ENCODE measurements around the gene NT5M. TPM values are rescaled to one million over a fixed set of nuclear protein-coding genes. Genes with fewer than 3 reads are reported as not detected.
A peak's percentile ranks its signal among the peaks of the same experiment; 100 is the strongest.

NT5M gene
- total and polyA plus RNA-seq, 4 experiments from 2014 or later: 0.37 to 2.9 (median 2.0) TPM

DNA sequence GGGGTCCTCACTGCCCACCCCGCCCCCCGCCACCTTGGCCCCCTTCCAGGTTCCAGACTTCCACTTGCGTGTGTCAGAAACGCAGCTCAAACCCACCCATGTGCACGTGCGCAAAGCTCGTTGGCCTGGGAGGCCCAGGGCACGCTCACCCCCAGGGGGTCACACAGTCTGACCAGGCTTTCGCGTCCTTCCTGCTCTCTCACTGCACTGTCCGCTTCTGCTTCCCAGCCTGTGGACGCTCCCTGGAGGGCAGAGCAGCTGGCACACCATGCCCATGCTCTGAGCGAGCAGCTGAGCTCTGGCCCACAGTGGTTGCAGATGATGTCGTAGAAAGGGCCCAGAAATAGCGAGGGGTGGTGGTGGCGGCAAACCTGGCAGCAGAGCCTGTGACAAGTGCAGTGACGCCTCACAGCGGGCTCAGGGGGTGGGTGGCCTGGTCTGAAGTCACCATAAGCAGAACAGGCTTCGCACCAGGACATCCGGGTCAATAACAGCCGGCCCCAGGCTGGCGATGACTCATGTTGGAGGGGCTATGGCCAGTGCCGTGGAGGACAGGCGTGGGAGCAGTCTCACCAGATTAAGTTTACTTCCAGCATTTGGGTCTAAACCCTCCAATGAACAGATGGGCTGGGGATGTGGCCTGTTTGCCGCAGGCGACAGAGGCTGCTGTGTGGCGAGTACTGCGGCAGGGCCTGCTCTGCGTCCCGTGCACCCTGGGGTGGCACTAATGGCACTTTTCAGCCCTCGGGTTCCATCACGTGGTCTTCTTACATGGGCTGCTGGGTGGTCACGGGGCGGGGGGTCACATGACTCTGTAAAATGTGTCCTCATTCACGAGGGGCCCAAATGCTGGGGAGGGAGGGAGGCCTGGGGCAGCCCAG is 49.0 kb downstream of the NT5M start:
- no peak overlapping the region for H3K4me3 Mint-ChIP-seq
- peaks cover 0 to 7% (median 1%) of the 10 kb centered on the region in 4 donors for H3K4me1 Mint-ChIP-seq
- CTCF ChIA-PET (ENCODE audit: partially characterized antibody): interaction anchor here (0.7 to 3.1 kb wide), 2 partner anchors 145 to 289 kb away, joined by 3 to 18 read pairs; no protein-coding TSS in a partner anchor
- H3K36me3 Mint-ChIP-seq: no peaks in the 10 kb centered on the region
- Histone ChIP-seq H3K4me1 (ENCODE audit: insufficient read depth, low read length) (no peaks in the 10 kb centered on the region), H3K4me3 (ENCODE audit: low read length in 2 of 2) (no peak overlapping the region), H3K27ac (ENCODE audit: low read depth, low read length) (no peak overlapping the region), H3K27me3 (ENCODE audit: insufficient read depth, low read length) (no peaks in the 10 kb centered on the region), H3K36me3 (ENCODE audit: insufficient read depth, low read length) (no peaks in the 10 kb centered on the region), H3K9me3 (ENCODE audit: control insufficient read depth in 1 of 2, low read length in 2 of 2) (no peaks in the 10 kb centered on the region)
- H3K27ac Mint-ChIP-seq: peak overlapping the region in 1 of 7 donors; percentile 55
- no peak for DNase-seq
- H3K27me3 Mint-ChIP-seq: peaks cover 0 to 2% of the 10 kb centered on the region in 2 donors
- POLR2A ChIA-PET (ENCODE audit: partially characterized antibody): no interaction called here
- H3K9me3 Mint-ChIP-seq: no peaks in the 10 kb centered on the region
- intact Hi-C loops (cut with micrococcal nuclease): no loop called here

DNA sequence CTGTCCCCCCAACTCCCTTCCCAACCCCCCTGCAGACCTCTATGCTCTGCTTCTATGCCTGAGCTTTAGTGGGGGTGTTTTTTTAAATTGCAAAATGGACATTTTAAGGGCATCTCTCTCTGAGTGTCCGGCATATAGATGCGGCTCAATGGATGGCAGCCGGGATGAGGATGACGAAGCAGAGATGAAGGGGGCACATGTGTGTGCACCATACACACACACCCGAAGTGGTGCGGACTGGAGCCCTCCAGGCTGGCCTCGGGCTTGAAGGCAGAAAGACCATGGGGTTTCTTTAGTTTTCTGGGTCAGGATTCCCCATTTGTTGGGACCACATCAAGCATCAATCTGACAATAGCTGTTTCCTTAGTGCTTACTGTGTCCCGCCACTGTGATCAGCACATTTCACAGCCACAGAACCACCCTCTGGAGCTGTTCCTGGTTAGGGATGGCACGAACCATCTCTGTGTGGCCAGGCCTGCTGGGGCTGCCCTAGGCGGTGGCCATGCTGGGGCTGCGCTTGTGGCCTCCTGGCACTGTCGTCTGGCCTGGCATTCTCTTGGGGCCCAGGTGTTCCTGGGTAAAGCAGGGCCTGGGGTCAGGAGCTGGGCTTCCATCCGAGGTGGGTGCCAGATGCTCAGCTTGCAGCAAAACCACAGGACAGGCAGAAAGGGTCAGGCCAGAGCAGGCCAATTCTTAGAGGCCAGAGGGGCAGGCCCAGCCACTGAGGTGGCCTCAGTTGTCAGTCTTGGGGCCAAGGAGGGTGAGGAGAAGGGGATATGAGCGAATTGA is 49.9 kb downstream of the NT5M start:
- H3K4me3 ChIP-seq (ENCODE audit: low read length in 2 of 2): no peak overlapping the region
- H3K4me1 Mint-ChIP-seq: peaks cover 0 to 7% (median 1%) of the 10 kb centered on the region in 4 donors
- no peaks in the 10 kb centered on the region for H3K36me3 ChIP-seq (ENCODE audit: insufficient read depth, low read length)
- intact Hi-C loops (cut with micrococcal nuclease): no loop called here
- DNase-seq: no peak
- peaks cover 0 to 2% of the 10 kb centered on the region in 2 donors for H3K27me3 Mint-ChIP-seq
- H3K9me3 Mint-ChIP-seq: no peaks in the 10 kb centered on the region
- peak overlapping the region in 1 of 7 donors; percentile 37 for H3K27ac Mint-ChIP-seq
- H3K4me1 ChIP-seq (ENCODE audit: insufficient read depth, low read length): no peaks in the 10 kb centered on the region
- no peaks in the 10 kb centered on the region for H3K9me3 ChIP-seq (ENCODE audit: control insufficient read depth in 1 of 2, low read length in 2 of 2)
- ChIA-PET POLR2A (ENCODE audit: partially characterized antibody) (no interaction called here), CTCF (ENCODE audit: partially characterized antibody) (interaction anchor here (0.7 to 4.5 kb wide), 4 partner anchors 144 to 288 kb away, joined by 3 to 82 read pairs (median 8); no protein-coding TSS in a partner anchor)
- no peaks in the 10 kb centered on the region for H3K36me3 Mint-ChIP-seq
- no peak overlapping the region for H3K4me3 Mint-ChIP-seq
- H3K27ac ChIP-seq (ENCODE audit: low read depth, low read length): no peak overlapping the region
- no peaks in the 10 kb centered on the region for H3K27me3 ChIP-seq (ENCODE audit: insufficient read depth, low read length)

DNA sequence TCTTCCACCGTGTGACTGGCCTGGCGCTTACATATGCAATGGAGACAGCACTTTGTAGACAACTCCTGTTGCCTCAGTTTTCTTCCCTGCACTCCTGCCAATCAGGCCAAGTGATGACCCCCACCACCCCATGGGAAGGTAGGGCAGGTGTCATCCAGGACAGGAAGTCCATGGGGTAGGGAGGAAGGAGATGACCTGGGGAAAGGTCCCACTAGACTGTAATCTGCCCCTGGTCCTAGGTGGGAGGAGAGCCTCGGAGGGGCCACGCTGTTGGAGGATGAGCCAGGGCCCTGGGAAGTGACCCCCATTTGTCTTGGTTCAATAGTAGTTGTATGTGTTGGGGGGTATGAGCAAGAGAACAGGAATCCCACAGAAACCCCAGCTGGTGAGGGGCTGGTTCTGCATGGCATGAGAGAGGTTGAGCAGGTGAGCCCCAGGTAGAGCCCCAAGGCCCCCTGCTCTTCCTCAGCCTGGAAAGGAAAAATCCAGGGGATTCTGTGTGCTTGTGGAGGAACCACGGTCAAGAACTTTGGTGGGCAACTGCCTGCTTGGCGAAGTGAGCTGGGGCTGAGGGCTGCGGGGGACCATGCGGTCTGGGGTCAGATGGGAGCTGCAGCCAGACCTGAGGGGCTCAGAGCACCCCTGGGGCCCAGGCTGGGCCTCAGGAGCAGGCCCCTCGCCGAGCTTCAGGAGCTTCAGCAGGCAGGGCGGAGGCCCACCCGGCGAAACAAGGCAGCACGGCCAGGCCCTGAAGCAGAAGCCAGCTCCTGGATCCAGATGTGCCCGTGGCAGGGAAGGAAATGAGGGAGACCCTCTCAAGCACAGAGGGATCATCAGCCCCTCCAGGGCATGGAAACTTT is 50.7 kb downstream of the NT5M start:
- H3K4me3 Mint-ChIP-seq: no peak overlapping the region
- Histone ChIP-seq H3K36me3 (ENCODE audit: insufficient read depth, low read length) (no peaks in the 10 kb centered on the region), H3K27me3 (ENCODE audit: insufficient read depth, low read length) (no peaks in the 10 kb centered on the region), H3K4me3 (ENCODE audit: low read length in 2 of 2) (no peak overlapping the region), H3K27ac (ENCODE audit: low read depth, low read length) (no peak overlapping the region), H3K4me1 (ENCODE audit: insufficient read depth, low read length) (no peaks in the 10 kb centered on the region), H3K9me3 (ENCODE audit: control insufficient read depth in 1 of 2, low read length in 2 of 2) (no peaks in the 10 kb centered on the region)
- peaks cover 0 to 7% (median 1%) of the 10 kb centered on the region in 4 donors for H3K4me1 Mint-ChIP-seq
- H3K36me3 Mint-ChIP-seq: no peaks in the 10 kb centered on the region
- no peak for DNase-seq
- ChIA-PET CTCF (ENCODE audit: partially characterized antibody) (interaction anchor here (0.8 to 4.5 kb wide), 16 partner anchors 9 to 287 kb away, joined by 3 to 82 read pairs (median 8); partner anchors contain the start of gene RASD1), POLR2A (ENCODE audit: partially characterized antibody) (interaction anchor here (2.1 kb wide), 1 partner anchor 288 kb away, joined by 6 read pairs; no protein-coding TSS in a partner anchor)
- intact Hi-C loops (cut with micrococcal nuclease): no loop called here
- H3K27ac Mint-ChIP-seq: peak overlapping the region in 1 of 7 donors; percentile 13
- peaks cover 0 to 2% of the 10 kb centered on the region in 2 donors for H3K27me3 Mint-ChIP-seq
- H3K9me3 Mint-ChIP-seq: peaks cover 0 to 2% (median 0%) of the 10 kb centered on the region in 8 donors

DNA sequence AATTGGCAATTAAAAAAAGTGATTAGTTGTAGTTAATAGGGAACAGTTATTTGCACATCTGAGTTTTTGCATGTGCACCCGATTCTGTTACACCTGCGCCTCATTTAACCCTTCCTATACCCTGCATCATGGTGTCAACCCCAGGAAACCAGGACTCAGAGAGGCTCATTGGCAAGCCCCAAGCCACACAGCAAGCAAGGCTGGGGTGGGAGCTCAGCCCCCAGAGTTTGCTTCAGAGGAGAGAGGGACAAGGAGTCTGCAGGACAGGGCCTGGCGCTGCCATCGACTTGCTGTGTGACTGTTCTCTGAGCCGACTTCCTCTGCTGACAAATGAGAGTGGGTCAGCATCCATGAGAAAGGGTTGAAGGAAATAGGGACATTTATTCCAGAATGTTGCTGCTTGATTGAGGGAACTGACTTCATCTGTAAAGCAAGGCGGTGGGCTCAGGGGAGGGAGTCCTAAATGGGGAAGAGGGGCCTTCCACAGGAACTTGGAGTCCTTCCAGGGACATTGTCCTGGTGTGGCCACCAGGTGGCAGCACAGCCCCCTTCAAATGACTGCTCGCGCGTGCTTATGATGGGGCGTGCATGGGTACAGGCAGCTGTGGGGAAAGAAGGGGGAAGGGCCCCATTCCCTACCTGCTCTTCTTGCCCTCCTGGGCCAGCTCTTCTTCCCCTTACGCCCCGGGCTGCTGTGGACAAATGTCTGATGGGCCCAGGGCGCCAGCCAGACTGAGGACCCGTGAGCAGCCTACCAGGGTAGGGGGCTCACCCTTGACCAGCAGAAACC is 51.6 kb downstream of the NT5M start:
- H3K27ac ChIP-seq (ENCODE audit: low read depth, low read length): no peak overlapping the region
- Mint-ChIP-seq H3K36me3 (no peaks in the 10 kb centered on the region), H3K4me1 (peaks cover 0 to 7% (median 1%) of the 10 kb centered on the region in 4 donors)

DNA sequence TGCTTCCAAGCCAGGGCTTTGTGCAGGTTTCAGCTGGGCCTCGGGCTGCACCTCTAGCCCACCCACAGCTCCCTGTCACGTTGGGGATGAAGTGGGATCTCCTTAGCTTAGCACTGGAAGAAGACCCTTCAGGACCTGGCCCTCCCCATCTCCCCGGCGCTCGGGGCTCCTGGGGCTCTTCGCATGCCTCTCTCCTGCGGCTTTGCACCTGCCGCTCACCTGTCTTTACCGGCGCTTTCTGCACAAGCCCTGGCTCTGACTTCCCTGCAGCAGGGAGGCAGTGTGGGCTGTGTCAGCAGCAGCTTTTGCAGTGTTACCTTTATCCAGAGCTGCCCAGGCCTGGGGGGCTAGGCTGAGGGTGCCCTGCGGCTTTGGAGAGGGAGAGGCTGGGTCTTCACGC is 52.3 kb downstream of the NT5M start:
- Mint-ChIP-seq H3K4me1 (peaks cover 0 to 7% (median 1%) of the 10 kb centered on the region in 4 donors), H3K4me3 (no peak overlapping the region), H3K27ac (no peak overlapping the region), H3K36me3 (no peaks in the 10 kb centered on the region), H3K27me3 (peaks cover 0 to 2% of the 10 kb centered on the region in 2 donors), H3K9me3 (peaks cover 0 to 3% (median 0%) of the 10 kb centered on the region in 8 donors)
- CTCF ChIA-PET (ENCODE audit: partially characterized antibody): interaction anchor here (0.9 to 4.5 kb wide), 22 partner anchors 8 to 678 kb away, joined by 3 to 82 read pairs (median 5); partner anchors contain the start of gene RASD1
- DNase-seq: no peak
- Histone ChIP-seq H3K4me1 (ENCODE audit: insufficient read depth, low read length) (no peaks in the 10 kb centered on the region), H3K27me3 (ENCODE audit: insufficient read depth, low read length) (no peaks in the 10 kb centered on the region), H3K27ac (ENCODE audit: low read depth, low read length) (no peak overlapping the region), H3K4me3 (ENCODE audit: low read length in 2 of 2) (no peak overlapping the region), H3K9me3 (ENCODE audit: control insufficient read depth in 1 of 2, low read length in 2 of 2) (no peaks in the 10 kb centered on the region), H3K36me3 (ENCODE audit: insufficient read depth, low read length) (no peaks in the 10 kb centered on the region)
- intact Hi-C loops (cut with micrococcal nuclease): loop anchor here (1.0 kb wide), 1 partner anchor 286 kb away; no protein-coding TSS in a partner anchor
- POLR2A ChIA-PET (ENCODE audit: partially characterized antibody): interaction anchor here (2.1 kb wide), 1 partner anchor 287 kb away, joined by 6 read pairs; no protein-coding TSS in a partner anchor

More for the DNA sequence above, 51.6 kb downstream of the NT5M start:
- Histone ChIP-seq H3K36me3 (ENCODE audit: insufficient read depth, low read length) (no peaks in the 10 kb centered on the region), H3K4me3 (ENCODE audit: low read length in 2 of 2) (no peak overlapping the region), H3K27me3 (ENCODE audit: insufficient read depth, low read length) (no peaks in the 10 kb centered on the region), H3K4me1 (ENCODE audit: insufficient read depth, low read length) (no peaks in the 10 kb centered on the region), H3K9me3 (ENCODE audit: control insufficient read depth in 1 of 2, low read length in 2 of 2) (no peaks in the 10 kb centered on the region)
- intact Hi-C loops (cut with micrococcal nuclease): loop anchor here (1.0 kb wide), 1 partner anchor 287 kb away; no protein-coding TSS in a partner anchor
- peak; percentile 71 to 73 (median 72) for DNase-seq
- H3K9me3 Mint-ChIP-seq: peaks cover 0 to 2% (median 0%) of the 10 kb centered on the region in 8 donors
- ChIA-PET CTCF (ENCODE audit: partially characterized antibody) (interaction anchor here (0.5 to 4.5 kb wide), 27 partner anchors 9 to 679 kb away, joined by 3 to 82 read pairs (median 4); partner anchors contain the start of gene RASD1), POLR2A (ENCODE audit: partially characterized antibody) (interaction anchor here (2.1 kb wide), 1 partner anchor 287 kb away, joined by 6 read pairs; no protein-coding TSS in a partner anchor)
- no peak overlapping the region for H3K4me3 Mint-ChIP-seq
- peak overlapping the region in 1 of 7 donors; percentile 11 for H3K27ac Mint-ChIP-seq
- H3K27me3 Mint-ChIP-seq: peaks cover 0 to 2% of the 10 kb centered on the region in 2 donors
